HG03159 (cell line): ENCODE data around the gene TBC1D10A.
A peak's percentile ranks its signal among the peaks of the same experiment; 100 is the strongest.
"Not testable (repeated sequence)": the region's sequence is repeated elsewhere in the genome, so short reads cannot be mapped to it uniquely, and the experiment has no call there.

Experiments used
- ATAC-seq: cut with Tn5 transposase; IDR thresholded peaks from one replicate; pipeline ENCODE4 v1.9.1; 2021; ENCODE audit warnings: mild to moderate bottlenecking, moderate library complexity; ENCODE audit not compliant: unreplicated experiment

TBC1D10A gene

DNA sequence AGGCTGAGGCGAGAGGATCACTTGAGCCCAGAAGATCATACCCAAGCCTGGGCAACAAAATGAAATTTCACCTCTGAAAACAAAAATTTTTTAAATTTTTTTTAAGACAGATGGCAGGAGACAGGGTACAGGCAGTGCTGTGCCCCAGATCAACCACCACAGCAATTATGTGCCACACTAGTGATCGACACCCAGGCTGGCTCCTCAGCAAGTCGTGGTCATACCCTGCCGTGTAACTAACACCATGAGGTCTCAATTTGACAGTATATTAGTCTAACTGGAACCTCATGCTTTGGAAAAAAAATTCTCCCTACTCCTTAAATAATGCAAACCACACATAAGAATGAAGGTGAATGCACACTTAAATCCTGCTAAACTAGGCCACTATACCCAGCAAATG lies 21.7 kb upstream of the TBC1D10A start:
- no peak for ATAC-seq

GRCh38 chr22:30347255-30347892 lies 20.6 kb upstream of the TBC1D10A start:
- no peak for ATAC-seq

DNA sequence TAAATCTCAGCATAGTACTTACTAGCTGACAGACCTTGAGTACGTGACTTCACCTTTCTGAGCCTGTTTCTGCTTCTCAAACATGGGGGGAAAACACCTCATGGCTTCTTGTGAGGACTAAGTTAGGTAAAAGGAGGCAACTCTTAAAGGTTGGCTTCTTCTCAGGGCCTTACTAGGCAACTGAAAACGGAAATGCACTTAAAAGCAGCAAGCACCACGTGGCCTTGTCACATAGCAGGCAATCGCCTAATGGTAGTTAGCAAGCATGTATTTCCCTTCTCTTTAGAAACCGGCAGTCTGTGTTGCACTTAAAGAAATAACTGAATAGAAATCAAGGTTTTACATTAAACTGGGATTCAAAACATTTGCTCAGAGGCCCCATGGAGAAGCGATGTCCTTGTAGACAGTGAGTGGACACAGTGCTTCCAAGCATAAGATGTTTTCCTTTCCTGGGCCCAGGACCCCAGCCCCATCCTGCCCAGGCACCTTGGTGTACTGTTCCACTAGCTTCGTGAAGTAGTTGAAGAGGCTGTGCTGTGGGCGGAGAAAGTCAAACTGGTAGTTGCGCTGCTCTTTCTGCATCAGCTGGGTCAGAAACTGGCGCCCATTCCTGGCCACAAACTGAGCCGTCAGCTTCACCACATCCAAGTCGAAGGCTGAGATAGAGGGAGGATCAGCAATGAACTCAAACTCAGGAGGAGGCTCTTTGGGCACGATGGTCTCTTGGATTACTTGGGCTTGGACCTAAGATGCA lies 17.9 kb upstream of the TBC1D10A start:
- ATAC-seq = no peak

- no peak for ATAC-seq
Observed at GRCh38 chr22:30340911-30341685, 14.4 kb upstream of the TBC1D10A start.

DNA sequence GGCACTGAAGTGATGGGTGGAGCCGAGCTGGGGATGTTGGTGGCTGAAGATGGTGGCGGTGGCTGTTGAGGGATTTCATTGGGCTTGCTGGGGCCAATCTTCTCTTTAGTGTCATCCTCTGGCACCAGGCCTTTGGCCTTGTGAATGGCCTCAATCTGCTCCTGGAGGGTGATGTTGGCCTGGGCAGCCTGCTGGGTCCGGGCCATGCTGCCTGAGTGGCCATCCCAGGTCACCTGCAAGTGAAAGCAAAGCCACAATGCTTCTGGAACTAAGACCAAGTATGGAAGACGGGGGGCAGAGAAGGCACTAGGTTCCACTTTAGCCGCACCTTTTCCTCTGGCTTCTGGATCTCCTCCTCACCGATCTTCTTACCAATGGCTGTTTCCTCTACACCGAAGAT lies 12.1 kb upstream of the TBC1D10A start:
- no peak for ATAC-seq

GRCh38 chr22:30338341-30338740 lies 11.6 kb upstream of the TBC1D10A start:
- not testable (repeated sequence) for ATAC-seq

GRCh38 chr22:30337461-30337778 lies 10.7 kb upstream of the TBC1D10A start:
- no peak for ATAC-seq

- no peak for ATAC-seq
Observed at GRCh38 chr22:30336752-30337460, 10.2 kb upstream of the TBC1D10A start.

DNA sequence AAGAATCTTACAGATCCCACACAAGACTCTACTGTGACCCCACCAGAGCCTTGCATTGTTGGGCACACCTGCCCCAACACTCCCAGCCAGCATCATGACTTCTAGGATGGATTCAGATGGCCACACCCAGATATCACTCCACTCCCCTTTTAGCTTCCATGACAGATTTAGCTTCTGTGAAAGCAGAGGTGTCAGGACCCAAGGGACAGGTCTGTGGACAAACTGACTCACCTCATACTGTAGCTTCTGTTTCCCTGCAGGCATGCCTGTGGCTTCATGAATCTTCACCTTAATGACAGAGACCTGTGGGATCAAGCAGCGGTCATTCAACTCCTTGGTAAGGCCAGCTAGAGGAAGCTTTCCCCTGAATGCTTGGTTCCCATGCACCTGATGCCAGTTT lies 8.5 kb upstream of the TBC1D10A start:
- ATAC-seq = no peak

DNA sequence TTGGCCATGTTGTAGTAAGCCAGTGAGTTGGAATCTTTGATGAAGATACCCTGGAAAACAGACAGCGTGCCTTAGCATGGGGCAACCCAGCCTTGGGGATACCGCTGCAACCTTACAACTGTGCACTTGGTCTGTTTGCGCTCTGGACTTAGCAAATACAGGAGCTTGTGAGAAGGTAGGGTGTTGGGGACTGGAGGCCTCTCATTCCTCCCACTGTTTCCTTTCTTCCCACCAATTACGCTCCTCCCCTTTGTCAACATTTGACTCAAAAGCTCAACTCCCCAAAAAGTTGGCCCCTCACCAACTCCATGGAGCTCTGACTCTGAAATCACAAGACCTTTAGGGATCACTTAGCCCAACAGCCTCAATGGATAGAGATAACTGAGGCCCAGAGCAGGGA lies 7.9 kb upstream of the TBC1D10A start:
- no peak for ATAC-seq

GRCh38 chr22:30333707-30334087 lies 7.0 kb upstream of the TBC1D10A start:
- ATAC-seq = no peak

DNA sequence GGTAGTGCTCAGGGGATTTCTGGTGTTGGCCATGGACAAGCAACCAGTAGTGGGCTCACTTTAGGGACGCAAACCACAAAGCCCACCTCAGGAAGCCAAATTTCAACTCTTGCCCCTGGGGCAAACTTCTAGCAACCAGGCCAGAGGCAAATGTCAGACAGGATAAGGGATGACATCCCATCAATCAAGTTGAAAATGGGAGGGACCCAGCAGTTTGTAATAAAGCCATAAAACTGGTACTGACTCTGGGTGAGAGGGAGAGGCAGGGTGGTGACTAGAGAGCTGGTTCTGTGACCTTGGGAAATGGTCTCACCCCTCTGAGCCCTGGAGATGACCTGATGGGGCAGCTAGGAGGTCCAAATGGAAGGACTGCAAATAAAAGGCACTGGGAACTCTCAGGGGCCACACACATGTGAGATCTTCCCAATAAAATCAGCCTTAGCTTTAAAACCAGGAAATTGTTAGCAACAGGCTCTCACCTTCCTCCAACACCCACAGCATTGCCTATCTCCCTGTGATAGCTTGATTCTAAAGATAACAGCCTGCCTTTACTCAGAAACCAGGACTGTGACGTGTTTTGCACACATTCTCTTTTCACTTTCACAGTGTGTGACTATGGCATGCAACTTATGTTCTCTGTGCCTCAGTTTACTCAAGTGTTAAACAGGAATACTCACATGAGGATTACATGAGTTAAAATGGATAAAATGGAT lies 6.4 kb upstream of the TBC1D10A start:
- no peak for ATAC-seq

DNA sequence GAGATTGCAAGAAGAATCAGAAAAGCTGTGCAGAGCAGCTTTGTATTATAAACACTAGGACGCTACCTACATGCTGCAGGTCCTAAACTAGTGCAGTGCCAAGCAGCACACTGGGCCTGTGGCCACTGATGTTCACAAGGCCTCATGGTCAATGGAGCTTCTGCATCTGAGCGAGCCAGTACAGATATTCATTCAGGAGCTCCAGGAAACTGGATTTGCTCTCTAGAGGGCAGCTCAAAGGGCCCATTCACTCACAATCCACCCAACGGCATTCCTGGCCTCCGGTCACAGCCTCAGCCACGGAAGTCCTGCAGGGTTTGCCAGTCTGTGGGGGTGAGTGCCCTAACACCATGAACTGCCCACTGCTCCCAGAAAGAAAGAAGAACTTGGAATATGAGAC lies 5.8 kb upstream of the TBC1D10A start:
- ATAC-seq = no peak

DNA sequence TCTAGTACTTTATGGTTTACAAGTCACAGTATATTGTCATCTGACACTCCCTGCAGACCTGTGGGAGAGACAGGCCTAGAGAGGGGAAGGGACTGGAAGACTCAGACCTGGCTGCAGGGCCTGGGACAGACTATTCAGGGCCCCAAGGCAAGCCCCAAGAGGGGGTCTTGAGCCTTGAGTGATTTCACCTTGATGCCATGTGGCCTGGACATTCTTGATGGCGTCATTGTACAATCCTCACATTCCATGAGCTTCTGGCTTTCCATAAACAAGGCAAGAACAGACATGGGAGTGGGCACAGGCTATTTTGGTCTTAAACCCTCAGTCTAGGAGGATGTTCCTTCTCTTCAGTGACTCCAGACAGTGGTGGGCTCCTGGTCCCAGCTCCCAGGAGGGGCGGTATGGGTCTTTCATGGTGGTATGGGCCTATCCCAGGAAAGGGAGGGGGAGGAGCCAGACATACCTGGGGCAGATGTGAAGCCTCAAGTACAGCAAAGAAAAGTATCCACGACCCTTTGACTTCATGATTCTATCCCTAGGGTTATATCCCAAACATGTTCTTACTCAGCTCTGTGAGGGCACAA lies 1.8 kb upstream of the TBC1D10A start:
- ATAC-seq = no peak

DNA sequence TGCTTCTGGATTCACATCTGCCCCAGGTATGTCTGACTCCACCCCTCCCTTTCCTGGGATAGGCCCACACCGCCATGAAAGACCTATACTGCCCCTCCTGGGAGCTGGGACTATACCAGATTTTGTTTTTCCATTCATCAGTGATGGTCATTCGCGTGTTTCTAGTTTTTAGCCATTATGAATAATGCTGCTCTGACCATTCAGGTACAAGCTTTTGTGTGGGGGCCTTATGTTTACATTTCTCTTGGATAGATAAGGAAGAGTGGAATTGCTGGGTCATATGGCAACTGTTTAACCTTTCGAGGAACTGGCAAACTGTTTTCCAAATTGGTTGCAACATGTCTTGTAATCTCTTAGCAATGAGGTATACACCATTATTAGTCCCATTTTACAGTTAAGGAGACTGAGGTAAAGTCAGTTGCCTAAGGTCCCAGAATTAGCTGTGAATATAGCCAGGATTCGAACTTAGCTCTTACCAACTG lies 1.2 kb upstream of the TBC1D10A start:
- ATAC-seq = no peak

DNA sequence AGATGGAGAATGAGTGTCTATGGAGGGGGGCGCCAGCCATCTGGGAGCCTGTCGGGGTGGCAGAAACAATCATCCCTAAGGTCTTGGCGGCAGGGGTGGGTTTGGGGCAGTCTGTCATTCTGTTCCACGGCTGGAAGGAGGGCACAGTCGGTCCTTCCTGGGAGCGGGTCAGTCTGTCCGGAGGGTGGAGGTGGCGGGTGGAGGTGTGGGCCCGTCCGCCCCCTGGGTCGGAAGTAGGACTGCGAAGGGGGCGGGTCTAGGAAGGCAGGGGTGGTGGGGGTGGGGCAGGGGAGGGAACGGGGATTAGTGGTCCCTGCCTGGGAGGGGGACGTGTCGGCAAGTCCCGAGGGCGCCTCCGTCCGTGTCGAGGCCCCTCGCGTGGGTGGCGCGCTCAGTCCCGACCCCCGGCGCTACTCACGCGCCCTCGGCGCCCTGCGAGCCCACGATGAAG lies 461 bp downstream of the TBC1D10A start:
- peak; percentile 13 for ATAC-seq

DNA sequence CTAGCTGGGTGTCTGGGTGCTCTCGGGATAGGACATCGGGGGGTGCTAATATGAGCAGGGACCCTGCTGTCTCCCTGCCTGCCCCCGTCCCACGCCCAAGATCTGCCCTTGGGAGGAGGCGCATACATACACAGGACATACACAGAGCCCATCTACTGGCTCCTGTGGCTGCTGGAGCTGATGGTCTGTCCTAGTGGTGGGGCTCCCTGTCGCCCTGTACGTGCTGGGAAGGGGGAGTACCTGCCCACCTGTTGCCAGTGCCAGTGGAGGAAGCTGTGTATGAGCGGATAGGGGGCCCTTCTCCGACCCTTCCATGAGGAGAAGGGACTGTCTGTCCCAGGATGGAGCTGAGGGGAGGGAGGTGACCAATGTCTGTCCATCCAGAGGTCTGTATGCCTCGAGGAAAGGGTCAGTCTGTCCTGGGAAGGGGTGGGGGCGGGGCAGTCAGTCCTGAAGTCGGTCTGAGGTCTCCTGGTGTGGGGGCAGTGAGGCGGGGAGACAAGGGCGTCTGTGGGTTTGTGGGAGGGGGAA lies 952 bp downstream of the TBC1D10A start:
- ATAC-seq = no peak

GRCh38 chr22:30325065-30325720 lies 1.5 kb downstream of the TBC1D10A start:
- no peak for ATAC-seq

DNA sequence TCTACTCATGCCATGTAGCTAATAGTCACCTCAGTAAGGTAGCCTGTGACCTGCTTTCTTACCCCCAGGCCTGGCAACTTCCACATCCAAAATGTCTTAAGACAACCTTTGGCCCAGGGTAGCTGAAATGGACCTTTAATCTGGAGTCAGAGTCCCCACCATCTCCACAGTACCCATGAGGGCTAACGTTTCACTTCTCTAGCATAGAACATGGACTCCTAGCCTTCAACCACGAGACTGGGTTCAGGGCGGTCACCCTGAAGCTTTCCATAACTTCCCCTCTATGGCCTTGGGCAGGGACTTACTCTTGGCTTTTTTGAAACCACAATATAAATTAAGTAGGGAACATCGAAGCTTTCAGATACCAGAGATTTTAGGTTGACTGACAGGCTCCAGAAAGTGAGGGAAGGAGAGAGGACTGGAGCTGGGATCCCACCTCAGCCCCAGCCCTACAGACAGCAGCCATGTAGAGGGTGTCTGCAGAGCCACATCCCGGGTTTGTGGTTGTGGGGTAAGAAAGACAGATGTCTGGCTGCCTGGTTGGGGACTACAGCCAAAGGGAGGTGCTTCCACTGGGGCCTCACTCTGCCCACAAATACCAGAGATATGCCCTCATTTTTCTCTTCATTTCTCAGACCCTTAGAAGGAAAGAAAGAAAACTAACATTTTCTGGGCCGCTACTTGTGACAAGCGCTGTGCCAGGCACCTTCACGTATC lies 2.6 kb downstream of the TBC1D10A start:
- no peak for ATAC-seq
